Fibroblast of lung (primary cell): ENCODE data around the gene SORCS2.

ENCODE experiments used
- CTCF ChIP-seq, 2 donors: IDR thresholded peaks in 1 of 2; conservative IDR thresholded peaks in 1 of 2; 1 replicate in 1 of 2; 2 replicates in 1 of 2; pipeline ENCODE4 v1.5.1; 2011 to 2012; ENCODE audit warnings: low read length in 2 of 2, control low read depth in 1 of 2, inconsistent platforms in 1 of 2, low read depth in 1 of 2, mild to moderate bottlenecking in 1 of 2
- EZH2 ChIP-seq: IDR thresholded peaks from 2 replicates; pipeline ENCODE4 v1.5.1; 2012; ENCODE audit warnings: low read length, control low read depth, mild to moderate bottlenecking; ENCODE audit errors: missing control alignments

DNA sequence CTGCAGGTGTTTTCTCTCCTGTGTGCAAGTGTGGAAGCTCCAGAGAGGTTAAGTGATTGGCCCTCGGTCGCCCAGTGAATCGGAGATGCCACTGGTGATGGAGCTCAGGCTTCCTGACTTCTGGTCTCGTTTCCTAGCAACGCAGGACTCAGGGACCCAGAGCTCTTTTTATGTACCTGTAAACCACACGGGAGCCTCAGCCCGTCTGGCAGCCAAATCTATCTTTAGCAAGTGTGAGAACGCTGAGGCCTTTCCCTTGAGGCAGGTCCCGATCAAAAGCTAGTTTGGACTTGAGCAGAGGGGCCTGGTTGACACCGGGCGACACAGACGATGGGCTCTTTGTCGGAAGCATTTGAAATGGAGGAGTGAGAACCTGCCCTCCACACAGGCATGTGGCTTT lies 116.8 kb downstream of the SORCS2 start:
- no peak for TF ChIP-seq CTCF (conservative IDR thresholded peaks at IDR 0.05 in 1 of 2, IDR thresholded peaks at IDR 0.05 in 1 of 2; ENCODE audit: low read depth in 1 of 2, low read length in 2 of 2)
- TF ChIP-seq EZH2: no peak
